ENCODE measurements around the gene RTP5. TPM values are rescaled to one million over a fixed set of nuclear protein-coding genes. Genes with fewer than 3 reads are reported as not detected.
A peak's percentile ranks its signal among the peaks of the same experiment; 100 is the strongest.

Gene RTP5
- total and polyA plus RNA-seq, 11 donors, result not detected

- no peaks in the 10 kb centered on the region for H3K9me3 ChIP-seq
- H3K4me1 ChIP-seq, result peaks cover 0 to 31% (median 20%) of the 10 kb centered on the region in 12 donors
- TF ChIP-seq CTCF (IDR thresholded peaks at IDR 0.05) (no peak), POLR2A (IDR thresholded peaks at IDR 0.05) (no peak)
- H3K36me3 ChIP-seq, result no peaks in the 10 kb centered on the region
- H3K27me3 ChIP-seq, result peaks cover 4 to 39% (median 11%) of the 10 kb centered on the region in 9 donors
- no peak overlapping the region for H3K4me3 ChIP-seq
- intact Hi-C loops (cut with DNase I), result loop anchor here in 2 of 10 donors (5.0 to 10.0 kb wide), 2 partner anchors 106 to 129 kb away; partner anchors contain the start of gene D2HGDH (in 1 of the 2)
- no peak for DNase-seq
- 88 to 94% (median 92%) methylated on average over 1 of the region's 1 CpG for WGBS, 4 donors
- no peak for ATAC-seq
- no peak overlapping the region for H3K27ac ChIP-seq
Observed at GRCh38 chr2:241861264-241861663, 8.3 kb upstream of the RTP5 start.

DNA sequence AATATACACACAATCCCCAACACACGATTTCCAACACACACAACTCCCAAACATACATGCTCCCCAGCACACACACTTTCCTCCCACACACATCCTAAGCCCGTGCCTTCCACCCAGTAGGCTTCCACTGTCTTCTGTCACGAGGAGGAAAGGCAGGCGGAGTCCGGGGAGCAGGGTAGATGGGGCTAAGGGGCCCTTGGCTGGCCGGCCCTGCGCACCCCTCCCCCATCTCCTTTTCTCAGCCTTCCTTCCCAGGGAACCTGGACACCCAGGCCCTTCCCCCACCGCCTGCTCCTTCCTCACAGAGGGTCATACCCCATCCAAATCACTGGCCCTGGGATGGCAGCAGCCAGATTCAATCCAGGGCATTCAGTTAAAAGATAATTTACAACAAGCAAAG, 7.4 kb upstream of the RTP5 start:
- peaks cover 8 to 47% (median 18%) of the 10 kb centered on the region in 9 donors for H3K27me3 ChIP-seq
- 67 to 83% (median 74%) methylated on average over 8 of the region's 8 CpGs for WGBS, 4 donors
- peak in 2 of 5 donors; percentile 26 to 46 for DNase-seq
- no peaks in the 10 kb centered on the region for H3K9me3 ChIP-seq
- ATAC-seq, result no peak
- intact Hi-C loops (cut with DNase I), result loop anchor here in 2 of 10 donors (5.0 to 10.0 kb wide), 2 partner anchors 107 to 130 kb away; partner anchors contain the start of gene D2HGDH (in 1 of the 2)
- H3K27ac ChIP-seq, result no peak overlapping the region
- H3K4me1 ChIP-seq, result peaks cover 0 to 31% (median 20%) of the 10 kb centered on the region in 12 donors
- H3K4me3 ChIP-seq, result no peak overlapping the region
- no peak for TF ChIP-seq CTCF (IDR thresholded peaks at IDR 0.05)
- no peak for TF ChIP-seq POLR2A (IDR thresholded peaks at IDR 0.05)
- no peaks in the 10 kb centered on the region for H3K36me3 ChIP-seq

GRCh38 chr2:241862775-241863535, 6.6 kb upstream of the RTP5 start:
- Histone ChIP-seq H3K9me3 (no peaks in the 10 kb centered on the region), H3K27me3 (peaks cover 8 to 56% (median 26%) of the 10 kb centered on the region in 9 donors), H3K36me3 (no peaks in the 10 kb centered on the region), H3K4me3 (peak overlapping the region in 2 of 12 donors; percentile 24 to 27), H3K27ac (peak overlapping the region in 1 of 12 donors; percentile 34), H3K4me1 (peaks cover 0 to 31% (median 20%) of the 10 kb centered on the region in 12 donors)
- no peak for TF ChIP-seq POLR2A (IDR thresholded peaks at IDR 0.05)
- TF ChIP-seq CTCF (IDR thresholded peaks at IDR 0.05), result no peak
- peak in 2 of 5 donors; percentile 13 to 38 for DNase-seq
- intact Hi-C loops (cut with DNase I), result loop anchor here in 2 of 10 donors (5.0 to 10.0 kb wide), 2 partner anchors 108 to 131 kb away; partner anchors contain the start of gene D2HGDH (in 1 of the 2)
- WGBS, 4 donors, result 75 to 84% (median 77%) methylated on average over 16 to 22 of the region's 22 CpGs
- no peak for ATAC-seq

DNA sequence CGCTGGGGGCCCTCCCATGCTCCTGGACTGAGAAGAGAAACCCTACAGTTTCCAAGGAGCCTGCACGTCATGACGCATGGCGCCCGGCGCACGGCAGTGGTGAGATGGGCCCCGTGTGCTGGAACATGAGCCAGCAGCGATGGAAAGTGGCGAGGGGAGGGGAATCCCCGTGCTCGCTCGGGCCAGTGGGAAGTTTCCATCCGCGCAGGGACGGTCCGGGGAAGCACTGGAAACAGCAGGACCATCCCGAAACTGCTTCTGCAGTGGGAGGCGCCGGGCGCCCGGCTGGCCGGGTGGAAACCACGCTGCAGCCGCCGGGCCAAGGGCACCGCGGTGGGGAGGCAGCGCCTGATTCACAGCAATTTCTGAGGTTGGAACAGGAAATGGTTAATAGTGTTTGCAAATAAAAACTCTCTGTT, 6.0 kb upstream of the RTP5 start:
- no peaks in the 10 kb centered on the region for H3K36me3 ChIP-seq
- no peaks in the 10 kb centered on the region for H3K9me3 ChIP-seq
- TF ChIP-seq CTCF (IDR thresholded peaks at IDR 0.05) (no peak), POLR2A (IDR thresholded peaks at IDR 0.05) (no peak)
- ATAC-seq (peak in 1 of 4 donors; percentile 1), DNase-seq (peak in 3 of 5 donors; percentile 48 to 74 (median 54))
- H3K27me3 ChIP-seq, result peaks cover 8 to 56% (median 27%) of the 10 kb centered on the region in 9 donors
- peak overlapping the region in 1 of 12 donors; percentile 34 for H3K27ac ChIP-seq
- 25 to 39% (median 32%) methylated on average over 17 to 29 of the region's 29 CpGs for WGBS, 4 donors
- peaks cover 0 to 31% (median 20%) of the 10 kb centered on the region in 12 donors for H3K4me1 ChIP-seq
- intact Hi-C loops (cut with DNase I), result loop anchor here in 2 of 10 donors (5.0 to 10.0 kb wide), 2 partner anchors 109 to 131 kb away; partner anchors contain the start of gene D2HGDH (in 1 of the 2)
- peak overlapping the region in 2 of 12 donors; percentile 24 to 27 for H3K4me3 ChIP-seq

Data from heart left ventricle (tissue), 16 donors.